Measurements from ENCODE around the gene MOB2. TPM values are rescaled to one million over a fixed set of nuclear protein-coding genes. Genes with fewer than 3 reads are reported as not detected.

MOB2 gene
- total RNA-seq, 1 experiment from 2014 or later: 22.7 TPM

DNA sequence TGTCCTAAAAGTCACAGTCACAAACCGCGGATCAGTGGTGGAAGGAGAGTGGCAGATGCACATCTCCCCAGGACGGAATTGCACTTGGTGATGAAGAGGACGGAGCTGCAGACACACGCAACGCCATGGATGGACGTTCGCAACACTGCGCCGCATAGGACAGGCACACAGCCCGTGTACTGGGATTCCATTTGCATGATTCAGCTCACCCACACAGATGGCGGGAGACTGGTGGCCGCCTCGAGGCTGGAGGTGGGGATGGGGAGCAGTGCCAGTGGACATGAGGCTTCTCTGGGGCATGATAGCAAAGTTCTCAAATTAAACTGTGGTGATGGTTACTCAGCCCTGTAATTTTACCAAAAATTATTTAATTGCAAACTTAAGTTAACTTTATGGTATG is 48.1 kb upstream of the MOB2 start:
- no peak overlapping the region for H3T11ph ChIP-seq (ENCODE audit: low read length)
- Mint-ChIP-seq H3K27ac (peak overlapping the region in 1 of 3 experiments; percentile 50; a peak in 2 of 7 replicates), H3K4me1 (peaks cover 0 to 7% of the 10 kb centered on the region in 2 experiments; a peak in 2 of 4 replicates), H3K36me3 (ENCODE audit: insufficient read depth in 1 of 3, low read depth in 3 of 3) (no peaks in the 10 kb centered on the region), H3K27me3 (ENCODE audit: low read depth) (peaks cover 21% of the 10 kb centered on the region), H3K9me3 (no peaks in the 10 kb centered on the region), H3K4me3 (no peak overlapping the region)
- H2AK5ac ChIP-seq (ENCODE audit: insufficient read length, low read length): no peak overlapping the region
- H4K8ac ChIP-seq (replicated peaks; ENCODE audit: insufficient read length, low read depth, low read length): no peak overlapping the region
- no peaks in the 10 kb centered on the region for H3K9me3 ChIP-seq (ENCODE audit: control insufficient read depth, low read depth, low read length)
- no peak overlapping the region; the same call in 1 of the 2 replicates for H3K14ac ChIP-seq (ENCODE audit: insufficient read depth, low read length)
- H3K23me2 ChIP-seq (ENCODE audit: insufficient read length, low read depth, low read length, poor library complexity, severe bottlenecking): no peaks in the 10 kb centered on the region
- H3K79me2 ChIP-seq (ENCODE audit: insufficient read depth, low read length): no peaks in the 10 kb centered on the region; the same call in 1 of the 2 replicates
- no peak overlapping the region for H4K5ac ChIP-seq (ENCODE audit: insufficient read length, low read depth, low read length)
- H3K27me3 ChIP-seq (ENCODE audit: insufficient read depth, low read length): no peaks in the 10 kb centered on the region; the same call in 1 of the 2 replicates
- no CpG with 5 or more reads among the region's 14 CpGs for WGBS (ENCODE audit: extremely low coverage, insufficient read length, low lambda C conversion rate)
- no peak overlapping the region for H2BK5ac ChIP-seq (ENCODE audit: insufficient read length, low read length)
- H4K91ac ChIP-seq (ENCODE audit: insufficient read length, low read depth, low read length): no peak overlapping the region
- no peaks in the 10 kb centered on the region for H3K4me1 ChIP-seq (ENCODE audit: insufficient read depth, low read length)
- H2BK12ac ChIP-seq (ENCODE audit: insufficient read length, low read depth, low read length): no peak overlapping the region
- no peak overlapping the region for H3K23ac ChIP-seq (ENCODE audit: insufficient read length, low read depth, low read length)
- H2BK20ac ChIP-seq (ENCODE audit: low read depth, low read length, poor library complexity, severe bottlenecking): no peak overlapping the region
- H4K20me1 ChIP-seq (ENCODE audit: control insufficient read depth, insufficient read depth, insufficient read length): peaks cover 3% of the 10 kb centered on the region
- no peak for TF ChIP-seq CTCF (conservative IDR thresholded peaks at IDR 0.05)
- no peak for DNase-seq
- no peak overlapping the region for H2BK120ac ChIP-seq (ENCODE audit: low read depth, low read length, poor library complexity, severe bottlenecking)
- H3K9ac ChIP-seq (ENCODE audit: extremely low read depth, insufficient read length, low read length): no peak overlapping the region
- H3K4ac ChIP-seq (ENCODE audit: low read depth, low read length): no peak overlapping the region
- H3K56ac ChIP-seq (ENCODE audit: insufficient read length, low read depth, low read length): no peak overlapping the region
- no peak overlapping the region for H3K27ac ChIP-seq (ENCODE audit: insufficient read length, low read depth, low read length)
- no peak overlapping the region for H2AFZ ChIP-seq (ENCODE audit: low read length)
- no peak overlapping the region for H2BK15ac ChIP-seq (ENCODE audit: low read depth, low read length)
- H3K4me2 ChIP-seq (ENCODE audit: insufficient read depth, insufficient read length, low read length): no peak overlapping the region
- H3K18ac ChIP-seq (ENCODE audit: insufficient read length, low read depth, low read length): no peak overlapping the region
- H3K79me1 ChIP-seq (ENCODE audit: insufficient read depth, low read depth, low read length, poor library complexity, severe bottlenecking): peaks cover 3% of the 10 kb centered on the region
